K562 (cell line): ENCODE data around the gene NLRP9. TPM values are rescaled to one million over a fixed set of nuclear protein-coding genes. Genes with fewer than 3 reads are reported as not detected.

Experiments
- FOS ChIP-seq: IDR thresholded peaks from 3 replicates; pipeline ENCODE4 v1.6.1; 2011; ENCODE audit not compliant: insufficient read length; ENCODE audit errors: extremely low read depth
- FOXP4 ChIP-seq: sonication (generic); formaldehyde crosslinking; IDR thresholded peaks from 2 replicates; pipeline ENCODE4 v1.8.0; 2022; ENCODE audit warnings: mild to moderate bottlenecking, missing genetic modification reagents, borderline replicate concordance
- KAT7 ChIP-seq: sonication (generic); formaldehyde crosslinking; IDR thresholded peaks from 2 replicates; pipeline ENCODE4 v1.8.0; 2022; ENCODE audit warnings: missing genetic modification reagents, mild to moderate bottlenecking, borderline replicate concordance
- MGA ChIP-seq: fragments of 450-650 bp; IDR thresholded peaks from 2 replicates; pipeline ENCODE4 v1.6.1; 2016; ENCODE audit warnings: mild to moderate bottlenecking, moderate library complexity
- NCOA4 ChIP-seq: fragments of 450-650 bp; IDR thresholded peaks from 2 replicates; pipeline ENCODE4 v1.6.1; 2018; ENCODE audit warnings: mild to moderate bottlenecking; ENCODE audit not compliant: partially characterized antibody
- NFYB ChIP-seq: IDR thresholded peaks from 2 replicates; pipeline ENCODE4 v1.6.1; 2011; ENCODE audit warnings: mild to moderate bottlenecking, moderate library complexity; ENCODE audit not compliant: insufficient read length; ENCODE audit errors: extremely low read depth
- ZNF124 ChIP-seq: sonication (generic); formaldehyde crosslinking; IDR thresholded peaks from 2 replicates; pipeline ENCODE4 v1.8.1; 2022; ENCODE audit warnings: missing genetic modification reagents
- polyA plus RNA-seq, 8 experiments: library from polyadenylated mRNA; depleted of rRNA in 4 of 8; stranded (reverse) in 5 of 8; unstranded in 3 of 8; fragments of >200 nt; fragmentation: Nextera tagmentation in 2 of 8; fragmentation: Illumina TruSeq in 1 of 8; extraction: Ambion mirVana in 2 of 8; extraction: Trizol in 1 of 8; gene quantifications; 2 replicates each; pipeline versions ENCODE4 v1.2.1 to v1.2.3, GENCODE V29; 2011 to 2014; ENCODE audit warnings: inconsistent platforms in 1 of 8, missing spikeins in 1 of 8
- total RNA-seq, 7 experiments: library from RNA; depleted of rRNA in 6 of 7; stranded (reverse); fragments of >200 nt in 6 of 7; fragmentation: Illumina TruSeq in 2 of 7; extraction: Trizol in 2 of 7; gene quantifications; 2 replicates each; pipeline versions ENCODE4 v1.2.1 to v1.2.3, GENCODE V29; 2011 to 2021; ENCODE audit warnings: low replicate concordance in 1 of 7
- TF ChIP-seq, protein P1 (sequence below), 2 experiments: fragments of 450-650 bp in 1 of 2; IDR thresholded peaks; 2 replicates each; pipeline ENCODE4 v1.6.1; 2011 to 2017; ENCODE audit warnings: low read depth in 2 of 2, antibody characterized with exemption in 1 of 2, borderline replicate concordance in 1 of 2, low read length in 1 of 2, mild to moderate bottlenecking in 1 of 2, mixed read lengths in 1 of 2; ENCODE audit not compliant: control insufficient read depth in 1 of 2

The NLRP9 gene
- total and polyA plus RNA-seq, 9 of the 15 experiments (the other 6 are each of a cell fraction or from before 2014, with no cell fraction given), result not detected

- TF ChIP-seq MGA (no peak), KAT7 (CRISPR knock-in tag) (no peak), NCOA4 (no peak), FOS (no peak), ZNF124 (CRISPR knock-in tag) (no peak), FOXP4 (CRISPR knock-in tag) (no peak), NFYB (no peak)
- TF ChIP-seq, protein P1, sequence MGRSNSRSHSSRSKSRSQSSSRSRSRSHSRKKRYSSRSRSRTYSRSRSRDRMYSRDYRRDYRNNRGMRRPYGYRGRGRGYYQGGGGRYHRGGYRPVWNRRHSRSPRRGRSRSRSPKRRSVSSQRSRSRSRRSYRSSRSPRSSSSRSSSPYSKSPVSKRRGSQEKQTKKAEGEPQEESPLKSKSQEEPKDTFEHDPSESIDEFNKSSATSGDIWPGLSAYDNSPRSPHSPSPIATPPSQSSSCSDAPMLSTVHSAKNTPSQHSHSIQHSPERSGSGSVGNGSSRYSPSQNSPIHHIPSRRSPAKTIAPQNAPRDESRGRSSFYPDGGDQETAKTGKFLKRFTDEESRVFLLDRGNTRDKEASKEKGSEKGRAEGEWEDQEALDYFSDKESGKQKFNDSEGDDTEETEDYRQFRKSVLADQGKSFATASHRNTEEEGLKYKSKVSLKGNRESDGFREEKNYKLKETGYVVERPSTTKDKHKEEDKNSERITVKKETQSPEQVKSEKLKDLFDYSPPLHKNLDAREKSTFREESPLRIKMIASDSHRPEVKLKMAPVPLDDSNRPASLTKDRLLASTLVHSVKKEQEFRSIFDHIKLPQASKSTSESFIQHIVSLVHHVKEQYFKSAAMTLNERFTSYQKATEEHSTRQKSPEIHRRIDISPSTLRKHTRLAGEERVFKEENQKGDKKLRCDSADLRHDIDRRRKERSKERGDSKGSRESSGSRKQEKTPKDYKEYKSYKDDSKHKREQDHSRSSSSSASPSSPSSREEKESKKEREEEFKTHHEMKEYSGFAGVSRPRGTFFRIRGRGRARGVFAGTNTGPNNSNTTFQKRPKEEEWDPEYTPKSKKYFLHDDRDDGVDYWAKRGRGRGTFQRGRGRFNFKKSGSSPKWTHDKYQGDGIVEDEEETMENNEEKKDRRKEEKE (IDR thresholded peaks at IDR 0.05; ENCODE audit: borderline replicate concordance in 1 of 2, control insufficient read depth in 1 of 2, low read depth in 2 of 2, low read length in 1 of 2), result 0 out of 4 replicates have a peak, but pooled peaks of 1 of the 2 experiments have one; percentile 46
Measured at GRCh38 chr19:55674841-55675660, 63.2 kb downstream of the NLRP9 start, which contains the start of gene EPN1 (continued).
